ENCODE results near the gene SPACA9.

- TF ChIP-seq TAF1 (IDR thresholded peaks at IDR 0.05; ENCODE audit: borderline replicate concordance, low read depth, low read length): no peak
- no peak for TF ChIP-seq POLR2A (IDR thresholded peaks at IDR 0.05; ENCODE audit: low read depth, low read length)
- TF ChIP-seq POLR2AphosphoS5 (IDR thresholded peaks at IDR 0.05; ENCODE audit: low read depth, low read length): no peak
These were observed 29.9 kb downstream of the SPACA9 start for GRCh38 chr9:132908635-132909034.
